Activated T-helper 1 cell treated with anti-CD3 and anti-CD28 coated beads, Interleukin-2, amount 50 U/mL, for 16 hours (primary cell): ENCODE data around the gene PCDHB2.
"Not testable (repeated sequence)": the region's sequence is repeated elsewhere in the genome, so short reads cannot be mapped to it uniquely, and the experiment has no call there.

Source experiments
- DNase-seq, 2 donors: peaks; one replicate each; pipeline ENCODE4 v3.0.0-alpha.2; 2020; ENCODE audit warnings: low read depth in 1 of 2, low spot score in 1 of 2

The PCDHB2 gene

DNA sequence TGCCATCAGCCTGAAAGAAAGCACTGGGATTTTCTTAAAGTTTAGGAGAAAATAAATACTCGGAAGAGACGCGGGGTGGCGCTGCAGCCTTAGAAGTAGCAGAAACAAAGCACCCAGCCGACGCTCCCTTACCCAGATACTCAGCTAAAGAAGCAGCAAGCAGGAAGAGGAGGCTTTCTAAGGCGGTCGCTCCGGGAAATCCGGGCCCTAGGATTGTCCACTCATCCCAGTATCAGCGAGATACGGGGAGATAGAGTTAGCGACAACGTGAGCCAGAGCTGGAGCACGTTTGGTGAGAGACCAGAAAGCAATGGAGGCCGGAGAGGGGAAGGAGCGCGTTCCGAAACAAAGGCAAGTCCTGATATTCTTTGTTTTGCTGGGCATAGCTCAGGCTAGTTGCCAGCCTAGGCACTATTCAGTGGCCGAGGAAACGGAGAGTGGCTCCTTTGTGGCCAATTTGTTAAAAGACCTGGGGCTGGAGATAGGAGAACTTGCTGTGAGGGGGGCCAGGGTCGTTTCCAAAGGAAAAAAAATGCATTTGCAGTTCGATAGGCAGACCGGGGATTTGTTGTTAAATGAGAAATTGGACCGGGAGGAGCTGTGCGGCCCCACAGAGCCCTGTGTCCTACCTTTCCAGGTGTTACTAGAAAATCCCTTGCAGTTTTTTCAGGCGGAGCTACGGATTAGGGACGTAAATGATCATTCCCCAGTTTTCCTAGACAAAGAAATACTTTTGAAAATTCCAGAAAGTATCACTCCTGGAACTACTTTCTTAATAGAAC, at the start of gene PCDHB2:
Gene PCDHB2, plus strand, starts transcription at position 135 of the 782 bp plus-strand sequence. Its CDS starts 176 bp downstream, at position 311.
- no peak for DNase-seq

DNA sequence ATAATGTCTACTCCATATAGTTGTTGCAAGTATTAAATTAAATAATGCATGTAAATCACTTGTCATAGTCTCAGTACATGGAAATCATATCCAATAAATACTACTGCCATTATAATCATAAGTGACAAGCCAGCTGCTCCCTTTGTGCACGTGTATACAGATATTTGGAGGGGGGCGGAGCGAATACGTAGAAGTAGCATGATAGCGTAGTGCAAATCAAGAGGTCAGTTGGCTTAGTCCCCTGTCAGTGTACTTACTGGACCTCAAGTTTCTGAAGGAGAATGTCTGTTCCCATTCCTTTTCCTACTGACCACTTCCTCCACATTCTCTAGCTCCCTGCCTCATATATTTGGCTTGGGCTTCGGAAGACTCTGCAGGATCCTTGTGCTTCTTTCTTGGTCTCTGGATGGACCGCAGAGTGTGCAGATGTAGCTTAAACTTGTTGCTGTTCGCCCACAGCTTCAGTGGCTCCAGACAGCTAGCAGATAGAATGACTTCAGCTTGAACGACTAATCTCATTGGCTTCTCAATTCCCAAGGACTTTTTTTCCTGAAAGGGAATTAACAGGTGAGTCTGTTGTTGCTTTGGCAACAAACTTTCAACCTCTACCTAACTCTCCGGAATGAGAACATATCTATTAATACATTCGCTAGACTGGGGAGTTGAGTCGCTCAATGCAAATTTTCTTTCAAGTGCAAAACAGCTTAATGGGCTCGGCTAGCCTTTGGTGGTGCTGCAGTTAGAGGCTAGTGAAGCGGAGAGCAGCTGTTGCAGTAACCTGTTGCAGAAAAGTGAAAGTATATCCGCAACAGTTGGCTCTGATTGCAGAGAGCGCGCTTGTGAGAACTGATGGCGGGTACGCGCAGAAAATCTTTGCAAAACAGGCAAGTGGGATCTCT, 43.5 kb upstream of the PCDHB2 start, which contains the start of gene PCDHB1:
Gene PCDHB1, plus strand, starts transcription at position 753 of the 899 bp plus-strand sequence. Its CDS starts 97 bp downstream, at position 850.
- no peak for DNase-seq

DNA sequence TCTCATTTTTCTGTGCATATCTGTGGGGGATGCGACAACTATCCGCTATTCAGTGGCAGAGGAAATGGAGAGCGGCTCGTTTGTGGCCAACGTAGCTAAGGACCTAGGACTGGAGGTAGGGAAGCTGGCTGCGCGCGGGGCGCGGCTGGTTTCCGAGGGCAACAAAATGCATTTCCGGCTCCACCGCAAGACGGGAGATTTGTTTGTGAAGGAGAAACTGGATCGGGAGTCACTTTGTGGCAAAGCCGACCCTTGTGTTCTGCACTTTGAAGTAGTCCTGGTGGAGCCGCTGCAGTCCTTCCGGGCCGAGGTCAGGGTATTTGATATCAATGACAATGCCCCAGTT, 42.9 kb upstream of the PCDHB2 start:
- no peak for DNase-seq

DNA sequence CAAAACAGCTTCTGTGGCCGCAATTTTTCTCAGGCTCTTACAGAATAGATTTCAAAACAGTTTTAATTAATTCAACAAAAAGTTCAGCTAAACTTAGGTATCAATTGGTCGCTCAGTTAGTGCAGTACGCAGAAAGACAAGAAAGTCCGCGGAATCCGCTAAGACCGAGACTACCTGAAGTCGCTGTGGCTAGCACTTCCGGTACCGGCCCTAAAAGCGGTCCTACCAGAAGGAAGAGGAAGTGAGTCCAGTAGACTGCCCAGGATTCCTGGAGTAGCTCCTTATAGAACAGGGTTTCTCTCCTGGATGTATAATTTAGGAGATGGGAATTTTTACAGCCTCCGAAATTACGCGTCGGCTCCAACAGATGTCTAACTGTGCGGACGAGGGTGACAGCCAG, 16.6 kb upstream of the PCDHB2 start:
- DNase-seq, result no peak

DNA sequence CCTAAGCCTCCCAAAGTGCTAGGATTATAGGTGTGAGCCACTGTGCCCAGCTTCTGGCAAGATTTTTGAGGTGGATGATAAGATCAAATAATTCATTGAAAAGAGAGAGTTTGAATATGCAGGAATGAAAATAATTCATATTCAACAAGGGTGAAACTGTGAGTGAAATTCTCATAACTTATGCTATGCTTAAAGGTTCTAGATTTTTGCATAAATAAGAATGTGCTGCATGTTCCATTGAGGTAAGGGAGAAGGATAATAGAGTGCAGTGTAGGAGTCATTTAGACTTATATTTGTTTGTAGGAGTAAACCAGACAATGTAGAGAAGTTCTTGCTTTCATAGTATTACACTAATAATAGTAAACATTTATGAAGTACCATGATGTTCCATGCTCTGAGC, 12.2 kb upstream of the PCDHB2 start:
- no peak for DNase-seq

DNA sequence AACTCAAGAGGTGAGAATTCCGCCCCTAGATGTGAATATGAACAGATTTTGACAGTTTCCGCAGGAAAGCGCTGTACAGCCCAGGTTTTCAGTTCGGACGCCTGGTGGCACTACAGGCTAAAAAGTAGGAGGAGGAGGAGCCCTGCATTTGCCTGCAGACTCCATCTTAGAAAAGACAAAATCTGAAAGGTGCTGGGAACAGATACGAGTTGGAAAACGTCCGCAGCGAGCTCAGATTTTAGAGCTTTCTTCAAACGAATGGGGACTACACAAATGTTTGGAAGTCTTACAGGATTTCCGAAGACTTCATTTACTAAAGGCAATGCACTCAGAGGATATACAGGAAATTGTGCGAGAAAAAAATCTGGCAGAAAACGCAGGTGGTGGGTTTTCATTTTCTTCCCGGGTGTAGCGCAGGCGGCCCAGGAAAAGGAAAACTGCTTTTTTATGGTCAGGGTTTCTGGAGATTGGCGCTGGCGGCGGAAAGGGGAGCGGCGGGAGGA, 9.9 kb upstream of the PCDHB2 start:
- DNase-seq, result no peak

DNA sequence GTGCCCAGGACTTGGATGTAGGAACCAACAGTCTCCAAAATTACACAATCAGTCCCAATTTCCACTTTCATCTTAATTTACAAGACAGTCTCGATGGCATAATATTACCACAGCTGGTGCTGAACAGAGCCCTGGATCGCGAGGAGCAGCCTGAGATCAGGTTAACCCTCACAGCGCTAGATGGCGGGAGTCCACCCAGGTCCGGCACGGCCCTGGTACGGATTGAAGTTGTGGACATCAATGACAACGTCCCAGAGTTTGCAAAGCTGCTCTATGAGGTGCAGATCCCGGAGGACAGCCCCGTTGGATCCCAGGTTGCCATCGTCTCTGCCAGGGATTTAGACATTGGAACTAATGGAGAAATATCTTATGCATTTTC, 837 bp downstream of the PCDHB2 start:
- DNase-seq, result no peak

DNA sequence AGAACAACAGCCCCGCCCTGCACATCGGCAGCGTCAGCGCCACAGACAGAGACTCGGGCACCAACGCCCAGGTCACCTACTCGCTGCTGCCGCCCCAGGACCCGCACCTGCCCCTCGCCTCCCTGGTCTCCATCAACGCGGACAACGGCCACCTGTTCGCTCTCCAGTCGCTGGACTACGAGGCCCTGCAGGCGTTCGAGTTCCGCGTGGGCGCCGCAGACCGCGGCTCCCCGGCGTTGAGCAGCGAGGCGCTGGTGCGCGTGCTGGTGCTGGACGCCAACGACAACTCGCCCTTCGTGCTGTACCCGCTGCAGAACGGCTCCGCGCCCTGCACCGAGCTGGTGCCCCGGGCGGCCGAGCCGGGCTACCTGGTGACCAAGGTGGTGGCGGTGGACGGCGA, 1.8 kb downstream of the PCDHB2 start:
- not testable (repeated sequence) for DNase-seq

DNA sequence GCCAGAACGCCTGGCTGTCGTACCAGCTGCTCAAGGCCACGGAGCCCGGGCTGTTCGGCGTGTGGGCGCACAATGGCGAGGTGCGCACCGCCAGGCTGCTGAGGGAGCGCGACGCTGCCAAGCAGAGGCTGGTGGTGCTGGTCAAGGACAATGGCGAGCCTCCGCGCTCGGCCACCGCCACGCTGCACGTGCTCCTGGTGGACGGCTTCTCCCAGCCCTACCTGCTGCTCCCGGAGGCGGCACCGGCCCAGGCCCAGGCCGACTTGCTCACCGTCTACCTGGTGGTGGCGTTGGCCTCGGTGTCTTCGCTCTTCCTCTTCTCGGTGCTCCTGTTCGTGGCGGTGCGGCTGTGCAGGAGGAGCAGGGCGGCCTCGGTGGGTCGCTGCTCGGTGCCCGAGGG, 2.2 kb downstream of the PCDHB2 start:
- not testable (repeated sequence) for DNase-seq

DNA sequence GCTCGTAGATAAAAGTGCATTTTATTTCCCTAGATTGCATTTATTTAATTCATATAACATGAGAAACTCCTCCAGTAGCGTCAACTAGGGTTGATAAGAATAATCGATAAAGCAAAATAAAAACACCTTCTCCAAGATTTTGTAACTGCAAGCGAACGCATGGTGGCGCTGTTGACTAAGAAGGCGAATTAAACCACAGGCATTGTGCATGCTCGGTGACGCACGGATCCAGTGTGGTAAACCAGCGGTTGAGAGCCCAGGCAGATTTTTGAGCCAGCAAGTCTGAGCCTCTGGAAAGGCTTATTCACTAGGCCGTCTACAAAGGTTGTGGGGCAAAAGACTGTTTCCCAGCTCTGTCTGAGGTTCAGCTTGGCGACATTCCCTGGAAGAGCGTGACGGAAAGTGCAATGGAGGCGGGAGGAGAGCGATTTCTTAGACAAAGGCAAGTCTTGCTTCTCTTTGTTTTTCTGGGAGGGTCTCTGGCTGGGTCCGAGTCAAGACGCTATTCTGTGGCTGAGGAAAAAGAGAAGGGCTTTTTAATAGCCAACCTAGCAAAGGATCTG, 5.9 kb downstream of the PCDHB2 start, which contains the start of gene PCDHB3:
Gene PCDHB3, plus strand, starts transcription at position 231 of the 563 bp plus-strand sequence. Its CDS starts 177 bp downstream, at position 408.
- no peak for DNase-seq

DNA sequence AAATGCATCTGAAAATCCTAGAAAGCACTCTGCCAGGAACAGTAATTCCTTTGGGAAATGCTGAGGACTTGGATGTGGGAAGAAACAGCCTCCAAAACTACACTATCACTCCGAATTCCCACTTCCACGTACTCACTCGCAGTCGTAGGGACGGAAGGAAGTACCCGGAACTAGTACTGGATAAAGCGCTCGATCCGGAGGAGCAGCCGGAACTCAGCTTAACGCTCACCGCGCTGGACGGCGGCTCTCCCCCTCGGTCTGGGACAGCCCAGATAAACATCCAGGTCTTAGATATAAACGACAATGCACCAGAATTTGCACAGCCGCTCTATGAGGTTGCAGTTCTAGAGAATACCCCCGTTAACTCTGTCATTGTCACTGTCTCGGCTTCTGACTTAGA, 6.6 kb downstream of the PCDHB2 start:
- DNase-seq, result no peak

DNA sequence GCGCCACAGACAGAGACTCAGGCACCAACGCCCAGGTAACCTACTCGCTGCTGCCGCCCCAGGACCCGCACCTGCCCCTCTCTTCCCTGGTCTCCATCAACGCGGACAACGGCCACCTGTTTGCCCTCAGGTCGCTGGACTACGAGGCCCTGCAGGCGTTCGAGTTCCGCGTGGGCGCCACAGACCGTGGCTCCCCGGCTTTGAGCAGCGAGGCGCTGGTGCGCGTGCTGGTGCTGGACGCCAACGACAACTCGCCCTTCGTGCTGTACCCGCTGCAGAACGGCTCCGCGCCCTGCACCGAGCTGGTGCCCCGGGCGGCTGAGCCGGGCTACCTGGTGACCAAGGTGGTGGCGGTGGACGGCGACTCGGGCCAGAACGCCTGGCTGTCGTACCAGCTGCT, 7.7 kb downstream of the PCDHB2 start:
- DNase-seq, result not testable (repeated sequence)

DNA sequence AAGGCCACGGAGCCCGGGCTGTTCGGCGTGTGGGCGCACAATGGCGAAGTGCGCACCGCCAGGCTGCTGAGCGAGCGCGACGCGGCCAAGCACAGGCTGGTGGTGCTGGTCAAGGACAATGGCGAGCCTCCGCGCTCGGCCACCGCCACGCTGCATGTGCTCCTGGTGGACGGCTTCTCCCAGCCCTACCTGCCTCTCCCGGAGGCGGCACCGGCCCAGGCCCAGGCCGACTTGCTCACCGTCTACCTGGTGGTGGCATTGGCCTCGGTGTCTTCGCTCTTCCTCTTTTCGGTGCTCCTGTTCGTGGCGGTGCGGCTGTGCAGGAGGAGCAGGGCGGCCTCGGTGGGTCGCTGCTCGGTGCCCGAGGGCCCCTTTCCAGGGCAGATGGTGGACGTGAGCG, 8.1 kb downstream of the PCDHB2 start:
- not testable (repeated sequence) for DNase-seq

DNA sequence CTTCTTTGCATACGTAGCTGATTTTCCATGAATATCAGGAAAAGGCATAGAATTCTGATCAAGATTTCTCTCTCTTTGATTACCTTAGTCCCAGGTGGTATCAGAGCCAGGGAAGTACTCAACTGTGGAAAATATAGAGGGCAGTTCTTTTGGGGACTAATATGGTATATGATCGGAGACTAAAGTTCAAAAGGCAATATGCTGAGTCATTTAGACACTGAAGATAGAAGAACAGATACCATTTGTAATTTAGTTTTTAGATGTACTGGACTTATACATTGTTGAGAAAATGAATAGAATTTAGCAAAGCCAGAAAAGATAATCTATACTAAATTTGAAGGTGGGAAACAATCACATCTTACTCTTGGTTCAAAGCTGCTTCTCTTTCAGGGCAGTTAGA, 10.9 kb downstream of the PCDHB2 start:
- no peak for DNase-seq

DNA sequence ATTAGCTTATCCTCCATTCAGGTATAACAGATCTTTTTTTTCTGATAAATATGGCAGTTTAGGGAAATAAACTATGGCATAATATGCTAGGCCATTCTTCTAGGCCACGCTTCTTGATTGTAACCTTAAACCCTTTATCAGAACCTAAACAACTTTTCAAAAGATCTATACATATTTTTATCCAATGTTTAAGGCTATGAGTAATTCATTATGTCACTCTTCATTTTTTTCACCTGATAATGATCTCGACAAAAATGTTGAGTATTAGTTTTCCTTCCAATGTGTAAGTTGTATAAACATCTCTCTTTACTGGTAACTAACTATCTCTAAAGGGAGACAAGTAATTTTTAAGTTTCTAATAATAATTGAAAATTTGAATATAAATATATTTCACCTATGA, 24.8 kb downstream of the PCDHB2 start:
- no peak for DNase-seq

DNA sequence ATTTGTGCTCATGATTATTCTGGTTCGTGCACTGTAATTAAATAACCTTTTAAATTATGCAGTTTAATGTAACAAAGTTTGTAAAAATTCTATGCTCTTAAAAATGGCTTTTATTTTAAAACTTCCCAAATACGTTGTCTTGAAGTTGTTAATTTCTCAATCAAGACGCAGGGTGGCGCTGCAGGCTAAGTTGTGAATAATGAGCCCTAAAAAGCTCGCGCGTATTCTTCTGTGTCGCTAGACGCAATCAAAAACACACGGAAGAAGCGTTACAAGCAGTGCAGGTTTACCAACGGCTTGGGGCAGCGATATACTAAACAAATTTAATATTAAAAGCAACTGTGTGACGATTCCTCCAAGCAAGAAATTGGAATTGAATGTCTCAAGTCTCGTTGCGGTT, 27.1 kb downstream of the PCDHB2 start, which contains the start of gene PCDHB4:
Gene PCDHB4, plus strand, starts transcription at position 256 of the 400 bp plus-strand sequence. CDS start 181 bp downstream, outside the sequence.
- no peak for DNase-seq

DNA sequence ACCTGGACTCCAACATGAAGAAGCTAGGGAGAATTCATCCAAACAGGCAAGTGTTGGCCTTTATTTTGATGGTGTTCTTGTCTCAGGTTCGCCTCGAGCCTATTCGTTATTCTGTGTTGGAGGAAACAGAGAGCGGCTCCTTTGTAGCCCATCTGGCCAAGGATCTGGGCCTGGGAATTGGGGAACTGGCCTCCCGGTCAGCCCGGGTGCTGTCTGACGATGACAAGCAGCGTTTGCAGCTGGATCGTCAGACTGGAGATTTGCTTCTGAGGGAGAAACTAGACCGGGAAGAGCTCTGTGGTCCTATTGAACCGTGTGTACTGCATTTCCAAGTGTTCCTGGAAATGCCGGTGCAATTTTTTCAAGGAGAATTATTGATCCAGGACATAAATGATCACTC, 27.6 kb downstream of the PCDHB2 start:
- no peak for DNase-seq

DNA sequence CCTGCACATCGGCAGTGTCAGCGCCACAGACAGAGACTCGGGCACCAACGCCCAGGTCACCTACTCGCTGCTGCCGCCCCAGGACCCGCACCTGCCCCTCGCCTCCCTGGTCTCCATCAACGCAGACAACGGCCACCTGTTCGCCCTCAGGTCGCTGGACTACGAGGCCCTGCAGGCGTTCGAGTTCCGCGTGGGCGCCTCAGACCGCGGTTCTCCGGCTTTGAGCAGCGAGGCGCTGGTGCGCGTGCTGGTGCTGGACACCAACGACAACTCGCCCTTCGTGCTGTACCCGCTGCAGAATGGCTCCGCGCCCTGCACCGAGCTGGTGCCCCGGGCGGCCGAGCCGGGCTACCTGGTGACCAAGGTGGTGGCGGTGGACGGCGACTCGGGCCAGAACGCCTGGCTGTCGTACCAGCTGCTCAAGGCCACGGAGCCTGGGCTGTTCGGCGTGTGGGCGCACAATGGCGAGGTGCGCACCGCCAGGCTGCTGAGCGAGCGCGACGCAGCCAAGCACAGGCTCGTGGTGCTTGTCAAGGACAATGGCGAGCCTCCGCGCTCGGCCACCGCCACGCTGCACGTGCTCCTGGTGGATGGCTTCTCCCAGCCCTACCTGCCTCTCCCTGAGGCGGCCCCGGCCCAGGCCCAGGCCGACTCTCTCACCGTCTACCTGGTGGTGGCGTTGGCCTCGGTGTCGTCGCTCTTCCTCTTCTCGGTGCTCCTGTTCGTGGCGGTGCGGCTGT, 29.2 kb downstream of the PCDHB2 start:
- not testable (repeated sequence) for DNase-seq

DNA sequence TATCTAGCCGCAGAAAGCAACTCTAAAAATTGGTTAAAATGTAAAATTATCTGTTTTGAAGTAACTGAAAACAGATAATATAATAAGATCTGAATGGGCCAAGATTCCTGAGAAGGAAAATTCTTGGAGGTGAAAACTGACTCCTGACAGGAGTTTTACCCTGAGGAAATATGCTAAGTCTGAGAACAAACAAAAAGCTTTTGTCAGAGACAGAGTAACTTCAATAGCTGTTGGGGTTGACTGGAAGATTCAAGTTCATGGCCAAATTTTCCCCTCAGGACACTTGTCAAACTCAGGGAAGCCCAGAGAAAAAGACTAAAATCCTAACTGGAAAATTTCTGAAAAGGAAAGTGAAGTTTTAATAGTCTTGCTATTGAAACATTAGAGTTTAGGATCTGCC, 32.9 kb downstream of the PCDHB2 start:
- DNase-seq, result no peak

DNA sequence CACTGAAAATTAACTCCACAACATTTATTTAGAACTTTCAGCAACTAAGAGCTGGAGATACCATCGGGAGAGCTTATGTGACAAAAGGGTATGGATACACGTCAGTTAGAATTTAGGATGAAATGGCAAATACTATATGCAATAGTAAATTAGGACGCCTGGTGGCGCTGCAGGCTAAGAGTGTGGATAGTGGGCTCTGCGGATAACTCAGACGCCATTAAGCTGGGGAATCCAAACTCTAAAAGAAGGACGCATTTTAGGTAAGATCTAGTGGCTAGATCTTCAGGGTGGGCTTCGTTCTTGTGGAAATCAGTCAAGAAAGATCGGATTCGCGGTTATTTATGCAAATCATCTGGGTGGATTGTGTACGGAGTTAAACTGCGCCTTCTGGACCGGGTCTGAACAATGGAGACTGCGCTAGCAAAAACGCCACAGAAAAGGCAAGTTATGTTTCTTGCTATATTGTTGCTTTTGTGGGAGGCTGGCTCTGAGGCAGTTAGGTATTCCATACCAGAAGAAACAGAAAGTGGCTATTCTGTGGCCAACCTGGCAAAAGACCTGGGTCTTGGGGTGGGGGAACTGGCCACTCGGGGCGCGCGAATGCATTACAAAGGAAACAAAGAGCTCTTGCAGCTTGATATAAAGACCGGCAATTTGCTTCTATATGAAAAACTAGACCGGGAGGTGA, 40.8 kb downstream of the PCDHB2 start, which contains the start of gene PCDHB5:
Gene PCDHB5, plus strand, starts transcription at position 177 of the 688 bp plus-strand sequence. Its CDS starts 229 bp downstream, at position 406.
- DNase-seq, result no peak
